Measurements from ENCODE around the gene GALNT2. TPM values are rescaled to one million over a fixed set of nuclear protein-coding genes. Genes with fewer than 3 reads are reported as not detected.

The GALNT2 gene
- total RNA-seq, 1 donor from 2014 or later = 58.0 TPM

- H3K36me3 Mint-ChIP-seq (ENCODE audit: low read depth) = no peaks in the 10 kb centered on the region
- DNase-seq (ENCODE audit: low read depth, low spot score) = no peak
- no peak for TF ChIP-seq CTCF (conservative IDR thresholded peaks at IDR 0.05)
- H3K4me3 Mint-ChIP-seq = no peak overlapping the region
- peaks cover 36% of the 10 kb centered on the region for H3K4me1 Mint-ChIP-seq
- H3K9me3 Mint-ChIP-seq = no peaks in the 10 kb centered on the region
- no peak overlapping the region for H3K27ac Mint-ChIP-seq (ENCODE audit: unreplicated experiment)
- no peaks in the 10 kb centered on the region for H3K27me3 Mint-ChIP-seq (ENCODE audit: low read depth)
These were observed 163.2 kb downstream of the GALNT2 start for GRCh38 chr1:230230273-230230672.

GRCh38 chr1:230230948-230231773 is 164.1 kb downstream of the GALNT2 start:
- Mint-ChIP-seq H3K27me3 (ENCODE audit: low read depth) (no peaks in the 10 kb centered on the region), H3K4me3 (no peak overlapping the region), H3K27ac (ENCODE audit: unreplicated experiment) (no peak overlapping the region)

GRCh38 chr1:230231774-230232145 is 164.7 kb downstream of the GALNT2 start:
- H3K4me1 Mint-ChIP-seq = peaks cover 36% of the 10 kb centered on the region
- H3K4me3 Mint-ChIP-seq = no peak overlapping the region
- DNase-seq (ENCODE audit: low read depth, low spot score) = no peak
- no peak overlapping the region for H3K27ac Mint-ChIP-seq (ENCODE audit: unreplicated experiment)
- H3K27me3 Mint-ChIP-seq (ENCODE audit: low read depth) = no peaks in the 10 kb centered on the region
- no peaks in the 10 kb centered on the region for H3K36me3 Mint-ChIP-seq (ENCODE audit: low read depth)
- H3K9me3 Mint-ChIP-seq = no peaks in the 10 kb centered on the region
- no peak for TF ChIP-seq CTCF (conservative IDR thresholded peaks at IDR 0.05)

More at GRCh38 chr1:230230948-230231773, 164.1 kb downstream of the GALNT2 start:
- no peaks in the 10 kb centered on the region for H3K36me3 Mint-ChIP-seq (ENCODE audit: low read depth)
- TF ChIP-seq CTCF (conservative IDR thresholded peaks at IDR 0.05) = no peak
- no peaks in the 10 kb centered on the region for H3K9me3 Mint-ChIP-seq
- DNase-seq (ENCODE audit: low read depth, low spot score) = no peak
- H3K4me1 Mint-ChIP-seq = peaks cover 36% of the 10 kb centered on the region

- Mint-ChIP-seq H3K9me3 (no peaks in the 10 kb centered on the region), H3K27me3 (ENCODE audit: low read depth) (no peaks in the 10 kb centered on the region), H3K4me1 (peaks cover 36% of the 10 kb centered on the region), H3K4me3 (no peak overlapping the region), H3K36me3 (ENCODE audit: low read depth) (peaks cover 1% of the 10 kb centered on the region), H3K27ac (ENCODE audit: unreplicated experiment) (no peak overlapping the region)
- no peak for DNase-seq (ENCODE audit: low read depth, low spot score)
- no peak for TF ChIP-seq CTCF (conservative IDR thresholded peaks at IDR 0.05)
These were observed 165.3 kb downstream of the GALNT2 start for GRCh38 chr1:230232371-230232771.

GRCh38 chr1:230233786-230234185 is 166.7 kb downstream of the GALNT2 start:
- TF ChIP-seq CTCF (conservative IDR thresholded peaks at IDR 0.05) = no peak
- Mint-ChIP-seq H3K27ac (ENCODE audit: unreplicated experiment) (no peak overlapping the region), H3K36me3 (ENCODE audit: low read depth) (peaks cover 3% of the 10 kb centered on the region), H3K4me3 (no peak overlapping the region), H3K4me1 (peaks cover 36% of the 10 kb centered on the region), H3K27me3 (ENCODE audit: low read depth) (no peaks in the 10 kb centered on the region), H3K9me3 (no peaks in the 10 kb centered on the region)
- DNase-seq (ENCODE audit: low read depth, low spot score) = no peak

All from neural crest cell (in vitro differentiated cells).